H9 (cell line): ENCODE data around the gene SLC44A1. TPM values are rescaled to one million over a fixed set of nuclear protein-coding genes. Genes with fewer than 3 reads are reported as not detected.

Experiments used
- DNase-seq: peaks from one replicate; pipeline ENCODE4 v3.0.0-alpha.2; 2017
- H2AFZ ChIP-seq: one replicate; pipeline ENCODE4 v1.6.1; 2013; ENCODE audit warnings: mild to moderate bottlenecking, low read length, control low read depth, moderate library complexity
- H2AK5ac ChIP-seq: 2 replicates; pipeline ENCODE4 v1.6.1; 2013; ENCODE audit warnings: low read length, control low read depth, mixed read lengths; ENCODE audit not compliant: insufficient read length
- H2BK120ac ChIP-seq: one replicate; pipeline ENCODE4 v1.6.1; 2013; ENCODE audit warnings: low read depth, mild to moderate bottlenecking, low read length, control low read depth, inconsistent platforms; ENCODE audit not compliant: poor library complexity, severe bottlenecking
- H2BK12ac ChIP-seq: 2 replicates; pipeline ENCODE4 v1.6.1; 2013; ENCODE audit warnings: low read length, control low read depth, mixed read lengths, low read depth; ENCODE audit not compliant: insufficient read length
- H2BK15ac ChIP-seq: 2 replicates; pipeline ENCODE4 v1.6.1; 2013; ENCODE audit warnings: low read depth, low read length, control low read depth
- H2BK20ac ChIP-seq: one replicate; pipeline ENCODE4 v1.6.1; 2013; ENCODE audit warnings: low read depth, mild to moderate bottlenecking, low read length, control low read depth, inconsistent platforms; ENCODE audit not compliant: poor library complexity, severe bottlenecking
- H2BK5ac ChIP-seq: 2 replicates; pipeline ENCODE4 v1.6.1; 2013; ENCODE audit warnings: low read length, control low read depth, mixed read lengths; ENCODE audit not compliant: insufficient read length
- H3K14ac ChIP-seq: 2 replicates; pipeline ENCODE4 v1.6.1; 2013; ENCODE audit warnings: low read length, control low read depth; ENCODE audit not compliant: insufficient read depth
- H3K18ac ChIP-seq: 2 replicates; pipeline ENCODE4 v1.6.1; 2013; ENCODE audit warnings: low read depth, mild to moderate bottlenecking, mixed read lengths, low read length, control low read depth; ENCODE audit not compliant: insufficient read length
- H3K23ac ChIP-seq: 2 replicates; pipeline ENCODE4 v1.6.1; 2013; ENCODE audit warnings: low read length, control low read depth, mixed read lengths, low read depth; ENCODE audit not compliant: insufficient read length
- H3K23me2 ChIP-seq: 2 replicates; pipeline ENCODE4 v1.6.1; 2013; ENCODE audit warnings: low read depth, mild to moderate bottlenecking, mixed read lengths, low read length, control low read depth; ENCODE audit not compliant: insufficient read length, poor library complexity, severe bottlenecking
- H3K27ac ChIP-seq: 2 replicates; pipeline ENCODE4 v1.5.1; 2013; ENCODE audit warnings: low read length, control low read depth, mixed read lengths, low read depth; ENCODE audit not compliant: insufficient read length
- H3K27me3 ChIP-seq: 2 replicates; pipeline ENCODE4 v1.6.1; 2013; ENCODE audit warnings: low read length, control low read depth, inconsistent platforms; ENCODE audit not compliant: insufficient read depth
- H3K4ac ChIP-seq: 2 replicates; pipeline ENCODE4 v1.6.1; 2013; ENCODE audit warnings: low read depth, mild to moderate bottlenecking, control low read depth, inconsistent platforms, low read length, moderate library complexity
- H3K4me1 ChIP-seq: 2 replicates; pipeline ENCODE4 v1.6.1; 2013; ENCODE audit warnings: low read length, control low read depth, inconsistent platforms; ENCODE audit not compliant: insufficient read depth
- H3K4me2 ChIP-seq: 2 replicates; pipeline ENCODE4 v1.6.1; 2013; ENCODE audit warnings: low read length, control low read depth, mixed read lengths; ENCODE audit not compliant: insufficient read length, insufficient read depth
- H3K56ac ChIP-seq: 2 replicates; pipeline ENCODE4 v1.6.1; 2013; ENCODE audit warnings: low read depth, mild to moderate bottlenecking, mixed read lengths, low read length, control low read depth; ENCODE audit not compliant: insufficient read length
- H3K79me1 ChIP-seq: 2 replicates; pipeline ENCODE4 v1.6.1; 2013; ENCODE audit warnings: low read depth, mild to moderate bottlenecking, moderate library complexity, low read length, control low read depth, inconsistent platforms; ENCODE audit not compliant: insufficient read depth, poor library complexity, severe bottlenecking
- H3K79me2 ChIP-seq: 2 replicates; pipeline ENCODE4 v1.6.1; 2013; ENCODE audit warnings: low read length, control low read depth, inconsistent platforms; ENCODE audit not compliant: insufficient read depth
- H3K9ac ChIP-seq: 2 replicates; pipeline ENCODE4 v1.6.1; 2013; ENCODE audit warnings: low read length, control low read depth, mixed read lengths; ENCODE audit not compliant: insufficient read length; ENCODE audit errors: extremely low read depth
- H3K9me3 ChIP-seq: one replicate; pipeline ENCODE4 v1.6.1; 2013; ENCODE audit warnings: low read depth, low read length, inconsistent platforms; ENCODE audit not compliant: control insufficient read depth
- H3T11ph ChIP-seq: one replicate; pipeline ENCODE4 v1.6.1; 2013; ENCODE audit warnings: mild to moderate bottlenecking, low read length, control low read depth, inconsistent platforms
- H4K20me1 ChIP-seq: one replicate; pipeline ENCODE4 v1.6.1; 2013; ENCODE audit not compliant: control insufficient read depth, insufficient read length, insufficient read depth
- H4K5ac ChIP-seq: 2 replicates; pipeline ENCODE4 v1.6.1; 2013; ENCODE audit warnings: low read depth, mild to moderate bottlenecking, mixed read lengths, low read length, control low read depth; ENCODE audit not compliant: insufficient read length
- H4K8ac ChIP-seq: replicated peaks from 2 replicates; pipeline ENCODE4 v1.6.1; 2013; ENCODE audit warnings: low read length, control low read depth, mixed read lengths, low read depth; ENCODE audit not compliant: insufficient read length
- H4K91ac ChIP-seq: 2 replicates; pipeline ENCODE4 v1.6.1; 2013; ENCODE audit warnings: low read depth, mild to moderate bottlenecking, moderate library complexity, mixed read lengths, low read length, control low read depth; ENCODE audit not compliant: insufficient read length
- H3K27ac Mint-ChIP-seq, 3 experiments: 2 replicates in 2 of 3; 3 replicates in 1 of 3; pipeline ENCODE4 v1.8.0; 2020 to 2021; ENCODE audit warnings: mixed read lengths in 3 of 3, mild to moderate bottlenecking in 1 of 3, moderate library complexity in 1 of 3
- H3K27me3 Mint-ChIP-seq: 2 replicates; pipeline ENCODE4 v1.8.0; 2021; ENCODE audit warnings: low read depth, mild to moderate bottlenecking, moderate library complexity, mixed read lengths
- H3K36me3 Mint-ChIP-seq, 3 experiments: 2 replicates in 2 of 3; 3 replicates in 1 of 3; pipeline ENCODE4 v1.8.0; 2020 to 2021; ENCODE audit warnings: low read depth in 3 of 3, mixed read lengths in 3 of 3; ENCODE audit not compliant: insufficient read depth in 1 of 3
- H3K4me1 Mint-ChIP-seq, 2 experiments: 2 replicates each; pipeline ENCODE4 v1.8.0; 2020; ENCODE audit warnings: mixed read lengths in 2 of 2
- H3K4me3 Mint-ChIP-seq, 2 experiments: 2 replicates in 1 of 2; 3 replicates in 1 of 2; pipeline ENCODE4 v1.8.0; 2020 to 2021; ENCODE audit warnings: mild to moderate bottlenecking in 2 of 2, mixed read lengths in 2 of 2, moderate library complexity in 1 of 2
- H3K9me3 Mint-ChIP-seq, 2 experiments: 2 replicates in 1 of 2; 3 replicates in 1 of 2; pipeline ENCODE4 v1.8.0; 2020; ENCODE audit warnings: mild to moderate bottlenecking in 2 of 2, mixed read lengths in 2 of 2, moderate library complexity in 1 of 2
- WGBS: extraction: QIAGEN DNeasy Blood & Tissue Kit; methylation state at CpG from one replicate; pipeline ENCODE4 v1.1.7; 2013; ENCODE audit warnings: missing lambda C conversion rate, low lambda C conversion rate, mixed read lengths; ENCODE audit not compliant: insufficient read length; ENCODE audit errors: extremely low coverage; 5-methylcytosine and 5-hydroxymethylcytosine counted together
- total RNA-seq: library from RNA; stranded (reverse); gene quantifications from 2 replicates; pipeline ENCODE4 v1.2.1, GENCODE V29; 2021
- TF ChIP-seq, protein P1 (sequence below): fragments of 200-600 bp; sonication (generic); conservative IDR thresholded peaks from 3 replicates; pipeline ENCODE4 v1.8.0; 2021; ENCODE audit warnings: antibody characterized with exemption, mild to moderate bottlenecking

The SLC44A1 gene
- total RNA-seq, 1 experiment from 2014 or later: 60.7 TPM

DNA sequence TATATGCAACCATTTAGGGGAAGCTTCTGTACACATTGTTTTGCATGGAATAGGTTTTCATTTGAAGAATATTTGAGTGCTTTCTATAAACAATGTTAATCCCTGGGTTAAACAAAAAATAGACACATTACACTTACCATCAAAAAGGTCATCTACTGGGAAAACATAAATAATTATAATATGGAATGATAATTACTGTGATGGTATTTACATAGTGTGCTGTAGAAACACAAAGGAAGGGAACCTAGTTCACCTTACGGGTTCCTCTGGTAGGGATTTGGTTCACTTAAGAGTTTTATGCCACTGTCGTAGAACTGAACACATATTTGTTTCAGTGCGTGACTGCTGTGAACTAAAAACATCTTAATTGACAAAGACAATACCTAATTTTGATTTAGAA lies 44.9 kb downstream of the SLC44A1 start:
- H3K18ac ChIP-seq: no peak overlapping the region
- no peak overlapping the region for H2BK5ac ChIP-seq
- H3K4me3 Mint-ChIP-seq: no peak overlapping the region
- no peaks in the 10 kb centered on the region for H3K27me3 Mint-ChIP-seq
- no peak overlapping the region for H3T11ph ChIP-seq
- H3K23me2 ChIP-seq: no peaks in the 10 kb centered on the region
- H4K5ac ChIP-seq: no peak overlapping the region
- H3K9ac ChIP-seq: no peak overlapping the region
- no peaks in the 10 kb centered on the region for H3K27me3 ChIP-seq
- no peak overlapping the region for H3K4ac ChIP-seq
- H3K9me3 ChIP-seq: no peaks in the 10 kb centered on the region
- peaks cover 1% of the 10 kb centered on the region; the same call in 1 of the 2 replicates for H3K79me2 ChIP-seq
- H3K56ac ChIP-seq: no peak overlapping the region
- no peaks in the 10 kb centered on the region for H4K20me1 ChIP-seq
- H3K4me2 ChIP-seq: no peak overlapping the region
- H2AFZ ChIP-seq: no peak overlapping the region
- H2BK15ac ChIP-seq: no peak overlapping the region
- no peak overlapping the region for H3K23ac ChIP-seq
- H2BK20ac ChIP-seq: no peak overlapping the region
- no peak overlapping the region for H2AK5ac ChIP-seq
- no peaks in the 10 kb centered on the region for H3K9me3 Mint-ChIP-seq
- H3K4me1 Mint-ChIP-seq: peaks cover 79 to 83% of the 10 kb centered on the region in 2 experiments
- no peak overlapping the region for H3K14ac ChIP-seq
- TF ChIP-seq, protein P1, sequence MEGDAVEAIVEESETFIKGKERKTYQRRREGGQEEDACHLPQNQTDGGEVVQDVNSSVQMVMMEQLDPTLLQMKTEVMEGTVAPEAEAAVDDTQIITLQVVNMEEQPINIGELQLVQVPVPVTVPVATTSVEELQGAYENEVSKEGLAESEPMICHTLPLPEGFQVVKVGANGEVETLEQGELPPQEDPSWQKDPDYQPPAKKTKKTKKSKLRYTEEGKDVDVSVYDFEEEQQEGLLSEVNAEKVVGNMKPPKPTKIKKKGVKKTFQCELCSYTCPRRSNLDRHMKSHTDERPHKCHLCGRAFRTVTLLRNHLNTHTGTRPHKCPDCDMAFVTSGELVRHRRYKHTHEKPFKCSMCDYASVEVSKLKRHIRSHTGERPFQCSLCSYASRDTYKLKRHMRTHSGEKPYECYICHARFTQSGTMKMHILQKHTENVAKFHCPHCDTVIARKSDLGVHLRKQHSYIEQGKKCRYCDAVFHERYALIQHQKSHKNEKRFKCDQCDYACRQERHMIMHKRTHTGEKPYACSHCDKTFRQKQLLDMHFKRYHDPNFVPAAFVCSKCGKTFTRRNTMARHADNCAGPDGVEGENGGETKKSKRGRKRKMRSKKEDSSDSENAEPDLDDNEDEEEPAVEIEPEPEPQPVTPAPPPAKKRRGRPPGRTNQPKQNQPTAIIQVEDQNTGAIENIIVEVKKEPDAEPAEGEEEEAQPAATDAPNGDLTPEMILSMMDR: no peak
- H4K8ac ChIP-seq: no peak overlapping the region
- no peak overlapping the region for H2BK12ac ChIP-seq
- DNase-seq: no peak
- no peak overlapping the region for H2BK120ac ChIP-seq
- no peak overlapping the region for H3K27ac ChIP-seq
- no peaks in the 10 kb centered on the region; a peak in 1 of 7 replicates for H3K36me3 Mint-ChIP-seq
- no peak overlapping the region; a peak in 1 of 7 replicates for H3K27ac Mint-ChIP-seq
- H4K91ac ChIP-seq: no peak overlapping the region
- no peaks in the 10 kb centered on the region for H3K79me1 ChIP-seq
- H3K4me1 ChIP-seq: peaks cover 8% of the 10 kb centered on the region; the same call in 1 of the 2 replicates
- WGBS: no CpG with 5 or more reads among the region's 3 CpGs
